GM19023 (cell line): ENCODE measurements around the gene ENGASE.

Experiments used
- ATAC-seq: cut with Tn5 transposase; IDR thresholded peaks from one replicate; pipeline ENCODE4 v1.9.1; 2021; ENCODE audit warnings: mild to moderate bottlenecking, moderate library complexity; ENCODE audit not compliant: unreplicated experiment

ENGASE gene

GRCh38 chr17:79113699-79114457 is 39.3 kb downstream of the ENGASE start:
- ATAC-seq: no peak

- no peak for ATAC-seq
Measured at GRCh38 chr17:79114458-79115301, 40.1 kb downstream of the ENGASE start.

DNA sequence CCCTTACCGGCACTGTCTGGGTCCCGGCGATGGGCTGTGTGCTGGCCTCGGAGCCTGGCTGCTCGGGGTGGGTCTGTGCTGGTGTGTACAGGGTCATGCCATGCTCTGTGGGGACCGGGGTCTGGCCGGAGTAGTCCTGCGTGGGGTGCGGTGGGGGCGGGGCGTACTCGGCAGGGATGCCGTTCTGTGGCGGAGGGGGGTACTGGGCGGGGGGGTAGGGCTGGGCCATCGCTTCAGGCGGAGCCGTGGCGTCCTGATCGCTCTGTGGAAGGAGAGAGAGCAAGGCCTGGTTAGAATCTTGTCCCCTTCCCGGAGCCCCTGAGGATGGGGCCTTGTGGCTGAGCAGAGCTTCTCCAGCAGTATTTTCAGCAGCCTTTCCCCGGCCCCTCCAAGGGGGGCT is 40.9 kb downstream of the ENGASE start:
- ATAC-seq: no peak

DNA sequence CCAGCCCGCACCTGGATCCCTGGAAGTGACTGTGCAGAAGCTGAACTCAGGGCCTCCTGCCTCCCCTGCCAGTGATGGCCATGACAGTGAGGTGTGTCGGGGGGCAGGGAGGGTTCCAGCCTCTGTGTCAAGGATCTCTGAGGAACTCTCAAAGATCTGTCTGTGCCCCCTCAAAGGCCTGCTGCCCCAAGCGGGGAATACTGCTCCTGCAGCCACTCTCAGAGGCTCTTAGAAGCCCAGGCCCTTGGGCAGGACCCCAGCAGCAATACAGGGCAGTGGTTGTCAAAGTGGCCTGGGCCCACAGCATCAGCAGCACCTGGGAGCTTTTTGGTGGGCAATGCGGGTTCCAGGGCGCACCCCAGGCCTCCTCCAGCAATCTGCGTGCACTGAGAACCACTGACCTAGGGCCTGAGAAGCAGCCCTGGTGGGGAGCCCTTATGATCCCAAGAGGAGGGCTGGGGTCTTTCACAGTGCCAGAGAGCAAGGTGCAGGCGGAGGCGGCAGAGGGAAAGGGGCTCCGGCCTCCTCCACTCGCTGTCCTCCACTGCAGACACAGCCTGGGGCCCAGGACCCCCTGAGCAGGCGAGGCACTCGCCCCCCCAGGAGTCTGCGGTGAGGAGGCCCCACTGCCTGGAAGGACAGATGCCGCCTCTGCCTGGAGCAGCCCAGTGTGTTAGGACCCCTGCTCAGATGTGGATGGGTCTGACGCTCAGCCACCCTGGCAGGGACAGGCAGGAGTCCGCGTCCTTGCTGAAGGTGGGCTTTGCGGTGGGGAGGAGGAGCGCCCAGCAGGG is 42.1 kb downstream of the ENGASE start:
- no peak for ATAC-seq

DNA sequence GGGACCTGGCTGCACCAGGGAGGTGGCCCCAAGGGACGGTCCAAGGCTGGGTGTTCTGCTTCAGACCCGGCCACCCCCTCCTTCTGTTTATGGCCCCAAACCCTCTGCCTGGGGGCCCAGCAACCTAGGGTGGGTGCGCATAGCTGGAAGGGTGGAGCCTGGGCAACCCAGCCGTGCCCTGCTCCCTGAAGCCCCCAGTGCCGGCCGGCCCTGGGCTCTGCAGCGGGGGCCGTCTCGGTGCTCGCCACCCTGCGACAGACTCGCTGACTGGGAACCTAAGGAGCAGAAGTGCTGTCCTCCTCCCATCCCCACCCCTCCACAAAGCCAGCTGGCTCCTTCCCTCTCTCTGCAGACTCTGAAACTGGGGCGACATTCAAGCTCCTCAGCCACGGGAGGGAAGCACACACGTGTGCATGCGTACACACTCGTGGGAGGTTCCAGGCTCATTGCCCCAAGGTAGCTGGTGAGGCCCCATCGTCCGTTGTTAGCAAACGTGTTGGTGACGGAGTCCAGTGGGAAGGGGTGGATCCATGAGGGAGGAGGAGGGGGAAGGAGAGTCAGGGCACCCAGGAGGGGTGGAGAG is 43.4 kb downstream of the ENGASE start:
- ATAC-seq: no peak

DNA sequence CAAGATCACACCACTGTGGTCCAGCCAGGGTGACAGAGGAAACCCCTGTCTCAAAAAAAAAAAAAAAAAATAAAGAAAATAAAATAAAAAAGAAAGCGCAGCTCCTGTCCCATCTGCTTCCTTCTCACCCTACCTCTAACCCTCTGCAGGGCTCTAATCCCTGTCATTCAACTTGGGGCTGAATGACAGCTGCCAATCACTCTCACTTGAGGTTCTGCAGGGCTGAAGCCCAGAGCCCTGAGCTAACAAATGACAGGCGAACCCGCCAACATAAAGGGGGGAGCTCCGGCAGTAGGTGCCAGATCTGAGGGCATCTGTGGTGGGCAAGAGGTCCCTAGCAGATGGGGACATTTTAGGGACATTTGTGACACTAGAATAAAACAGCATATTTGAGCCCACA is 44.3 kb downstream of the ENGASE start:
- no peak for ATAC-seq

DNA sequence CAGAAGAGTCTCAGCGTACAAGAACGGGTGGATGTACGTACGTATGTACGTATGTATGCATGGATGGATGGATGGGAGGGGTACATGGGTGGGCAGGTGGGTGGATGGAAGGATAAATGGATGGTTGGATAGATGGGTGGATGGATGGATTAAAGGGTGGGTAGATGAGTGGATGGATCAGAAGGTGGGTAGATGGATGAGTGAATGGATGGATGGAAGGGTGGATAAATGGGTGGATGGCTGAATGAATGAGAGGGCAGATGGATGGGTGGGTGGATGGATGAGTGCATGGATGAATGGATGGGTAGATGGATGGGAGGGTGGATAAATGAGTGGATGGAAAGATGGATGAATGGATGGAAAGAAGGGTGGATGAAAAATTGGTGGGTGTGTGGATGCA is 45.6 kb downstream of the ENGASE start:
- ATAC-seq: no peak

DNA sequence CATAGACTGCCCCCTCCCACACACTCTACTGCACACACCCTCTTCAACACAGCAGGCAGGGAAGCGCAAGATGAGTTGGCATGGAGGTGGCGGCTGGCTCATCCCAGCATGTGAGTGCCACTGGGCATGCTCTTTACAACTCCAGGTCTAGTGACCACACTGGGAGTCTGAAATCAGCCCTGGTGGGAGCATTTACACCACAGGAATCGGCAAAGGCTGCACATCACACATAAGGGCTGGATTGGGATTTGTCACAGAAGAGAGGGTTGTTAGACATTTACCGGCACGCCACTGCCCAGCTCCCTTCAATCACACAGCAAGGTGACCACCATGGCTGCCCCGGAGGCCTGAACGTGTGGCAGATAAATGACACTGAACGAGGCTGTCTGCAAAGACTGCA is 49.4 kb downstream of the ENGASE start:
- ATAC-seq: no peak

DNA sequence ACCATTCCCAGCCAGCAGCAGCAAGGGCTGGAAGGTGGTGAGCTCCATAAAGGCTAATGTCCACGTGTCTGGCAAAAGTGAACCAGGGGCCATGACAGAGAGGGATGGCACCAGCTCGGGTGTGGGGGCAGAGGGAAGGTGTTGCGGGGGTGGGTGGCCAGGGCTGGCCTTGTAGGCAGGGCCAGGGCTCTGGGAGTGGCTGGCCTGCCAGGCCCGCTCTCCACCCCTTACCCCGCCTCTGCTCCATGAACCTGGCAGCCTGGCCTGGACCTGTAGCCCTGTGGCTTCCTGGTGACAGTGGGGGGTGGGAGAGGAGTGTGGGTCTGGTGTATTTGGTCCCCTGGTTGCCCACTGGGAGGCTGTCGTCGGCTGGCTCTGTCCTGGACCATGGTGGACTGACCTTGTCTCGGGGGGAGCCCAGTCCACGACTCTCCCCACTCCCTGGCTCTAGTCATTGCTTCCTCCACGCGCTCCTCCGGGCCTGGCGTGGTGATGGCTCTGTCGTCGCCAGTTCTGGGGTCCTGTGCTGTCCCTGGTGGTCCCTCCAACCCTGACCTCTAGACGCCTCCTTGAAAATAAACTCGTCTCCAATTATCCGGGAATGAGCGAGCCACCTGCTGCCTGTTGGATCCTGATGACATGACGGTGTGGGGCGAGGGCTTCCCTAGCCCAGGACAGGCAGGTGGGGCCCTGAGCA is 50.0 kb downstream of the ENGASE start:
- ATAC-seq: no peak

- no peak for ATAC-seq
Measured at GRCh38 chr17:79125503-79125902, 50.9 kb downstream of the ENGASE start.

- no peak for ATAC-seq
Measured at GRCh38 chr17:79126139-79126538, 51.5 kb downstream of the ENGASE start.

- no peak for ATAC-seq
Measured at GRCh38 chr17:79127534-79128135, 53.0 kb downstream of the ENGASE start.

- ATAC-seq: no peak
Measured at GRCh38 chr17:79129523-79129922, 54.9 kb downstream of the ENGASE start.

- no peak for ATAC-seq
Measured at GRCh38 chr17:79130536-79131273, 56.1 kb downstream of the ENGASE start.

DNA sequence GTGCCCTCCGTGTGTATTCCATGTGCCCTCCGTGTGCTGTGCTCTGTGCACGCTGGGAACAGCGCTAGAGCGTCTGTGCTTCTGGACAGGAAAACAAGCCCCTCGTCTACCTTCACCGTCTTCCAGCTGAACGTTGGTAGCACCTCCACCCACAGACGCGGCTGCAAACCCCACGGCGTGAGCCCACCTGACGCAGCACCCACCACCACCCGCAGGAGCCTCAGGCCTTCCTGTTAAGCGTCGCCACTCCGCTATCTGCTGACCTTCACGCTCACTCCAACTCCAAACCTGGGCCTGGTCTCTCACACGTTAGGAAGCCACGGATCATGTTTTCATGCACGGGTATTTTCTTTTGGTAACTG is 56.6 kb downstream of the ENGASE start:
- ATAC-seq: no peak

- ATAC-seq: no peak
Measured at GRCh38 chr17:79131701-79132100, 57.1 kb downstream of the ENGASE start.

DNA sequence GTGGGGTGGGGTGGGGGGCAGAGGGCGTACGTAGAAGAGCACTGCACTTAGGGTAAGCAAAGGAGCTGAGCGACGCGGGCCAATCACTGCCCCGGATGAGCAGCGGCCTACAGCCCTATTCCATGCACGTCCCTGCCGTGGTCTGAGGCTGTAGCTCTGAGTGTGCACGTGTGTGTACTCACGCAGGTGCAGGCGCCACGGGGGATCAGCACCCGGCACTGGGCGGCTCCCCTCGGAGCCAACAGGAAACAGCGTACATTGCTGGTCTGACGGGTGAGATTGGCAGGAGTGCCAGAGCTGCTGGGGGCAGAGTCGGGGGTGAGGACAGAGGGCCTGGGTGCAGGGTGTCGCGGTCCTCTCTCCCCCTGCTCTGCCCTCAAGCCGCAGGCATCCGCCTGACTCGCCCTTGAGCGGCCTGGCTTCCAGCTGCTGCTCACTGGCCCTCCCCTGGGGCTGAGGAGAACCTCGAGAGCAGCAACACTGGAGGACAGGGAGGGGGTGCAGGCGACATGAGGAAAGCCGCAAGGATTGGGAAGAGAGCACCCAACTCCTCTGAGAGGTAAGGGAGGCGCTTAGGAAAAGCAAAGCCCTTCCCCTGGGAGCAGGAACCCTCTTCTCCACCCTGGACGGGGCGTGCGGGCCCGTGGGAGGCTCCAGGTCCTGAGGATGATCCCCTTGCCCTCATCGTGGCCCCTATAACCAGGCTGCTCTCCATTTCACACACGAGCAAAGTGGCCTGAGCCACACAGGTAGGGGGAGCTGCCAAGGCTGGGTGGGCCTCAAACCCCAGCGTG is 57.8 kb downstream of the ENGASE start:
- ATAC-seq: no peak

GRCh38 chr17:79133214-79133613 is 58.6 kb downstream of the ENGASE start:
- ATAC-seq: no peak

GRCh38 chr17:79133985-79134384 is 59.4 kb downstream of the ENGASE start:
- no peak for ATAC-seq
